HG02943 (cell line): ENCODE measurements around the gene H2BW2.
"Not testable (repeated sequence)": the region's sequence is repeated elsewhere in the genome, so short reads cannot be mapped to it uniquely, and the experiment has no call there.

Experiments used
- ATAC-seq: cut with Tn5 transposase; IDR thresholded peaks from one replicate; pipeline ENCODE4 v1.9.1; 2021; ENCODE audit warnings: mild to moderate bottlenecking, low read depth, moderate library complexity; ENCODE audit not compliant: unreplicated experiment

H2BW2 gene

DNA sequence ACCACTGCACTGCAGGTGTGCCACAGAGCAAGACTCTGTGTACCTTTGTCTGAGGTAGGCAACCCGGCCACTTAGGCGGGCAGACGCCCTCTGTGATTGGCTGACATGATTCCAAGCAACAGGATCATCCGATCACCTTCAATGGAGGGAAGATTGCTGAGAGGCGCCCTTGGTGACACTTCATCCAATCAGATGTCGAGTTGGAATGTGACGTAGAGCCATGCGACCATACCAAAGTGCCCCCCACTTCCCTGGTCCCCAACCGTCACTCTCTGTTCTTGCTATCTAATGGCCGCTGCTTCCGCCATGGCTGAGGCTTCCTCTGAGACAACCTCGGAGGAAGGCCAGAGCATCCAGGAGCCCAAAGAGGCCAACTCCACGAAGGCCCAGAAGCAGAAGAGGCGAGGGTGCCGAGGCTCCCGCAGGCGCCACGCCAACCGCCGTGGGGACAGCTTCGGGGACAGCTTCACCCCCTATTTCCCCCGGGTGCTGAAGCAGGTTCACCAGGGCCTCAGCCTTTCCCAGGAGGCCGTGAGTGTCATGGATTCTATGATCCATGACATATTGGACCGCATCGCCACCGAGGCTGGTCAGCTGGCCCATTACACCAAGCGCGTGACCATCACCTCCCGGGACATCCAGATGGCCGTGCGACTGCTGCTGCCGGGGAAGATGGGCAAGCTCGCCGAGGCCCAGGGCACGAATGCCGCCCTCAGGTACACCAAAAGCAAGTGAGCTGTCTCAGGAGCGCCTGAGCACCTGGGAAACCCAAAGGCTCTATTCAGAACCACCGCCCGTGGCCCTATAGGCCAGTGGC, at the start of gene H2BW2:
H2BW2 (plus strand) TSS at position 268 of the 817 bp plus-strand sequence; CDS start at position 307, 39 bp downstream.
- ATAC-seq = no peak

DNA sequence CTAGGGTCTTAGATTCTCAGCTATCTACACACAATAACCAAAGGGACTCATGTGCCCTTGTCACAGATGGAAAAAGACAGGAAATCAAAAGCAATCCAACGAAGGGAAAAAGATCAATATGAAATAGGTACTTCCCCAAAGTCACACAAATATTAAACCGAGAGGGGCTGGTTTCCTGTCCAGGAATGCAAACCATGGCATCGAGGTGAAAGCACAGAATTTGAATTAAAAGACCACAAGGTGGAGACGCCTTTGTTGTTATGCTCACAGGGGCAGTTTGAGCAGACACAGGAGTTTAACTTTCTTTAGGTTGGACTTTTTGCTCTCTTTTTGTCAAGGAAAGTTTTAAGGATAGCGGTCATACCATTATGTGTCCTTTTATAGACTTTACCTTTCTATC, 40.5 kb upstream of the H2BW2 start:
- peak; percentile 79 for ATAC-seq

DNA sequence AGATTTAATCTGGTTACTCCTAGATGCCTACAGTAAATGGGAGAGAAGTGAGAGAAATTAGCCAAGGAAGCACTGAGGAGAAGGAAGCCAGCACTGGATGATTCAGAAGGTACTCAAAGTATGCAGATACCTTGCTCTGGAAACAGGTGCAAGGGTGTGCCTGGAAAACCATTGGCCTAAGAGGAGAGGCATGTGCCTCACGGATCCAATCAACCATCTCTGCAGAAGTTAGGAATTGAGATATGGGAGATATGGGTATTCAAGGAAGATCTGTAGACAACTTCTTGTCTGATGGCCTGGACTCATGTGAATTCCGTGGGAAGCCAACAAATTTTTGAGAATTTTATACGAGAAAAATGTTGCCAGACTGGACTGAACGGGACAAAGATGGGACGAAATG, 30.9 kb upstream of the H2BW2 start:
- ATAC-seq = no peak

DNA sequence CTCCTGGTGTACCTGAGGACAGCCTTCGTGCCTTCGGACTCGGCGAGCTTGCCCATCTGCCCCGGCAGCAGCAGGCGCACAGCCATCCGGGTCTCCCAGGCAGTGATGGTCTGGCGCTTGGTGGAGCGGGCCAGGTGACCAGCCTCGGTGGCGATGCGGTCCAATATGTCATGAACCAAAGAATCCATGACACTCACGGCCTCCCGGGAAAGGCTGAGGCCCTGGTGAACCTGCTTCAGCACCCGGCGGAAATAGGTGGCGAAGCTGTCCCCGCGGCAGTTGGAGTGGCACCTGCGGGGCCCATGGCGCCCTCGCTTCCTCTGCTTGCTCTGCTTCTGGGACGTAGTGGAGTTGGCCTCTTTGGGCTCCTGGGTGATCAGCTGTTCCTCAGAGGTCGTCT, 26.6 kb upstream of the H2BW2 start:
- ATAC-seq = no peak

DNA sequence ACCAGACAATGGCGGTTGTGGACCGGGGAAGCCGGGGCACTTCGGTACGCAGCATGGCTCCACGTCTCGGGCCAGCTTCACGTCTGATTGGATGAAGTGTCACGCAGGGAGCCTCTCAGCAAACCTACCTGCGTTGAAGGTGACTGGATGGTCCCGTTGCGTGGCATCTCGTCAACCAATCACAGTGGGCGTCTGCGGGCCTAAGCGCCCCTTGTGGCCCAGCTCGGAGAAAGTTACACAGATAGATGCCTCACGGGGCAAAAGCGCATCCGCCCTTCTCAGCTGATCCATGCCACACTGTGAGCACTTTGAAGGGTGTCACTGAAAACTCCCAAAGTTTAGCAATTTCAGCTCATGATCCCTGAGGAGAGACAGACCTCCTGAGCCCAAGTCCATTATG, 26.1 kb upstream of the H2BW2 start, which contains the start of gene H2BW1:
H2BW1 (minus strand) TSS at position 103 of the 400 bp plus-strand sequence. CDS start 132 bp downstream, outside the sequence.
- ATAC-seq = no peak

DNA sequence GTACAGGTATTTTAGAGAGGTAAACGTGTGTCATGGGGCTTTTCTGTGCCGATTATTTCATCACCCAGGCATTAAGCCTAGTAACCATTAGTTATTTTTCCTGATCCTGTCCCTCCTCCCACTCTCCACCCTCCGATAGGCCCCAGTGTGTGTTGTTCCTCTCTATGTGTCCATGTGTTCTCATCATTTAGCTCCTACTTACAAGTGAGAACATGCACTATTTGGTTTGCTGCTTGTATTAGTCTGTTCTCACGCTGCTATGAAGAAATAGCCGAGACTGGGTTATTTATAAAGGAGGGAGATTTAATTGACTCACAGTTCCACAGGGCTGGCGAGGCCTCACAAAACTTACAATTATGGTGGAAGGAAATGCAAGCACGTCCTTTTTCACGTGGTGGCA, 24.2 kb upstream of the H2BW2 start:
- not testable (repeated sequence) for ATAC-seq

DNA sequence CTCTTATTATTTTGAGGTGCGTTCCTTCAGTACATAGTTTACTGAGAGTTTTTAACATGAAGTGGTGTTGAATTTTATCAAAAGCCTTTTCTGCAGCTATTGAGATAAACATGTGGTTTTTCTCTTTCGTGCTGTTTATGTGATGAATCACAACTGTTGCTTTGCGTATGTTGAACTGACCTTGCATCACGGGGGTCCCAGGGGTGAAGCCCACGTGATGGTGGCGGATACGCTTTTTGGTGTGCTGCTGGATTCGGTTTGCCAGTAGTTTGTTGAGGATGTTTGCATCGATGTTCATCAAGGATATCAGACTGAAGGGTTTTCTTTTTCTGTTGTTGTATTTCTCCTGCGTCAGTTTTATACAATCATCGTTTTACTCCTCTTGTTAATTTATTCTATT, 21.6 kb upstream of the H2BW2 start:
- ATAC-seq = no peak

DNA sequence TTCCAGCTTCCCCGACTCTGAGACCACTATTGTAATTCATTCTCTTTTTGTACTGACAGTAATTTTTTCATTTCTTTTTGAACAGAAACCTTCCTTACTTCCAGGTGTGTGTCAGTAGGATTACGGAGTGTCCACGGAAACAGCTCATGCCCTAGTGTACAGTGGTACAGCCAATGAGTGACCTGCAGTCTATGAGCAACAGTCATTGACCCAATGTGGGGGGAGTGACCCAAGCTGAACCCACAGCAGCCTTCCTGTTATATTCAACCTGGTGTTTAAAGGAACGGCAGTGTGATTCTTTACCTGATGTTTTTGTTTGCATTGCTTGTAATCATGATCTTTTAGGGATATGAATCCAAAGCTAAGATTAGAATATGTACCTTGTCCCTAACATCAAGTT, 1.2 kb downstream of the H2BW2 start:
- ATAC-seq = no peak

DNA sequence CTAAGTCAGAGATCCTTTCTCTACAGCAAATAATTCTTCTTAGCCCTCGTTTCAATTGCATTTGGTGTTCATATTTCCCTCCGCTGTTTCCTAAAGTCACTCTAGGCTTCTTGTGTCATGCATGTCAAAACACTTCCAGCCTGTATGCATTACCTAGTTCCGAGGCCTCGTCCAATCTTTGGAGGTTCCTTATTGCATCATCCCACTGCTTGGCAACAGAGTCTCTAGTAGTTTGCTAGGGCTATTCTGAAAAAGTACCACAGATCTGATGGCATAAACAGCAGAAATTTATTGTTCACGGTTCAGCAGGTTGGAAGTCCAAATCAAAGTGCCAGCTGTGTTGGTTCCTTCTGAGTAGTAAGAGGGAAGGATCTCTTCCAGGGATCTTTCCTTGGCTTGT, 5.9 kb downstream of the H2BW2 start:
- ATAC-seq = no peak

DNA sequence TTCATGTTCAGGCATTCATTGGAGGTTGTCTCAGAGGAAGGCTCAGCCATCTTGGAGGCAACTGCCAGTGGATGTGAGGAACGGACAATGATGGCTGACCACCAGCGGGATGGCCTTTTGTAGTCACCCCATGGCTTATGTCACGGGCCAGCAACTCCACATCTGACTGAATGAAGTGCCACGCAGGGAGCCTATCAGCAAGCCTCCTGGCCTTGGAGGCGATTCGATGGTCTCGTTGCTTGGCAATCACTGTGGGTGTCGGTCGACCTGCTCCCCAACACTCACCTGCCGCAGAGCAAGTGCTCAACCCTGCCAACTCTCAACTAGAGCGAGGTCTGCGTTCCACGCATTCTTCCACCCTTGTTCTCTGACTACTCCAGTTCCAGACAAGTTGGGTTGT, 7.4 kb downstream of the H2BW2 start:
- ATAC-seq = no peak

DNA sequence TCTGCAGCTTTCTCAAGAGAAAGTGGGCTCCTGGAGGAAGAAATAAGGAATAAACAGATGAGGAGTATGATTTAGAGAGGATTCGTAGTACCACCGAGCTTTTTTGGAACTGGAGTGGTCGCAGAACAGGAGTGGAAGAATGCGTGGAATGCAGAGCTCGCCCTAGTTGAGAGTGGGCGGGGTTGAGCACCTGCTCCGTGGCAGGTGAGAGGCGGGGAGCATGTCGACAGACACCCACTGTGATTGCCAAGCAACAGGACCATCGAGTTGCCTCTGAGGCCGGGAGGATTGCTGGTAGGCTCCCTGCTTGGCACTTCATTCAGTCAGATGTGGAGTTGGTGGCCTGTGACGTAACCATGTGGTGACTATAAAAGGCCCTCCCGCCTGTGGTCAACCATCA, 15.2 kb downstream of the H2BW2 start:
- ATAC-seq = not testable (repeated sequence)

DNA sequence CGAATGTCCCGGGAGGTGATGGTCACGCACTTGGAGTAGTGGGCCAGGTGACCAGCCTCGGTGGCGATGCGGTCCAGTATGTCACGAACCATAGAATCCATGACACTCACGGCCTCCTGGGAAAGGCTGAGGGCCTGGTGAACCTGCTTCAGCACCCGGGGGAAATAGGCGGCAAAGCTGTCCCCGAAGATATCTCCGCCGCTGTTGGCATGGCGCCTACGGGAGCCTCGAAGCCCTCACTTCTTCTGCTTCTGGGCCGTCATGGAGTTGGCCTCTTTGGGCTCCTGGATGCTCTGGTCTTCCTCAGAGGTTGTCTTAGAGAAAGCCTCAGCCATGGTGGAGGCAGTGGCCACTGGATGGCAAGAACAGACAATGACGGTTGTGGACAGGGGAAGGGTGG, 22.9 kb downstream of the H2BW2 start:
- not testable (repeated sequence) for ATAC-seq

DNA sequence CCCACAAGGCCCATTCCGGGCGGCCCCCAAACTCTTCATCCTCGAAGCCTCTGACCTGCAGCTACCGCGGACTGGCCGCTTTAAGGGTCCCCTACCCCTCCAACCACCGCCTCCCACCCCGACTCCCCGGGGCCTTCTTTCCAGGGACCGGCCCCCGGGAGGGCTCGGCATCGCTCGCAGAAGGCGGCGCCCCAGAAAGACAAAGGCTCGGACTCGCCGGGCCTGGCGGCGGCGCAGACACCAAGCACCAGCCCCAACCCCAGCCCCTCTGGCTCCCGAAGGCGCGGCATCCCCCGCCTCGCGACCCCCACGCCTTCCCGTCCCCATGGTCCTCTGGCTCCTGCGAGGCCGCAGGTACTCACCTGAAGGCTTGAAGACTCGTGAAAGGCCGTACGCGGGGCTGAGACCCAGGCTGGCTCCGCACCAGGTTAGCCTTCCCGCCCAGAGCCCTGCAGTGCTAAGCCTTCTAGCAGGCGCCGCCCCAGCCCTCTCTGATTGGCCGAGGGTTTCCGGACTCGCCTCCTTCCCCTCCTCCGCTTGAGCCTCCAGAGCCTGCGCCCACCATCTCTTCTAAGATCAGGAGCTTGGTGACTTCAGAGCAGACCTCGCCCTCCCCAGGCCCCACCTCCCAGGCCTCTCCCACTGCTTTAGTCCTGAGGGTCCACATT, 36.2 kb downstream of the H2BW2 start, which contains the start of gene TMSB15C:
TMSB15C (minus strand) TSS at position 459 of the 668 bp plus-strand sequence.
- ATAC-seq = peak; percentile 90

DNA sequence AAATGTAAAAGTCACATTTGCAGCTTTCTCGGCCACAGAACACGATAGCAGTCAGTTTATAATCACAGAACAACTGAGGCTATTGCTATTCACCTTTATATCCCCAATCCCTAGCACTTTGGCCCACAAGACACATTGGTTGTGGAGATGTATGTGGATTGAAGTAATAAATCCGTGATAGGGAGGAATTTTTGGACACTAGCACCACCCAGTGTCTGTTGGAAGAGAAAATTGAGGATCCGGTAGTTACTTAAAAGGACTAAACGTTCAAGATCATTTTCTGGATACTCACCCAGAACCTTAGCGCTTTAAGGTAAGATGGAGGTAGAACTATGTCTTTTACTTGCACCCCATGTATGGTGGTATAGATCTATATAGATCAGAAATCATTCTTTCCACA, 38.1 kb downstream of the H2BW2 start:
- ATAC-seq = not testable (repeated sequence)

DNA sequence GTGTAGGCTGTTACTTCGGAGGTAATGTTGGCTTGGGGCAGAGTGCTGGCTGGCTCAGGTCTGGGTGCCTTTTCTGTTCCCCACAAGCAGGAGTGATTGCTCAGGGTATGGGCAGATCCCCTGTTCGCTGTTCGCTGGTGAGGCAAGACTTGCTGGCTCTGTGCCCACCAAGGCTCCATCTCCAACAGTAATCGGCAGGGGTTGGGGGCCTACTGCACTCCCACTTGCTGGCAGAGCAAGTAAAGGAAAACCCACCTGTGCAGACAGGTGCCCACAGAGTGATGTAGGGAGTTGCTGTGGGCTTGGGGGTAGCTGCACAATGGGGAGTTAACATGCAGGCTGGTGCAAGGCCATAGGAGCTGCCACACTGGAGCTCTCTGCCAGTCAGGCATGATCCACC, 44.3 kb downstream of the H2BW2 start:
- ATAC-seq = no peak

DNA sequence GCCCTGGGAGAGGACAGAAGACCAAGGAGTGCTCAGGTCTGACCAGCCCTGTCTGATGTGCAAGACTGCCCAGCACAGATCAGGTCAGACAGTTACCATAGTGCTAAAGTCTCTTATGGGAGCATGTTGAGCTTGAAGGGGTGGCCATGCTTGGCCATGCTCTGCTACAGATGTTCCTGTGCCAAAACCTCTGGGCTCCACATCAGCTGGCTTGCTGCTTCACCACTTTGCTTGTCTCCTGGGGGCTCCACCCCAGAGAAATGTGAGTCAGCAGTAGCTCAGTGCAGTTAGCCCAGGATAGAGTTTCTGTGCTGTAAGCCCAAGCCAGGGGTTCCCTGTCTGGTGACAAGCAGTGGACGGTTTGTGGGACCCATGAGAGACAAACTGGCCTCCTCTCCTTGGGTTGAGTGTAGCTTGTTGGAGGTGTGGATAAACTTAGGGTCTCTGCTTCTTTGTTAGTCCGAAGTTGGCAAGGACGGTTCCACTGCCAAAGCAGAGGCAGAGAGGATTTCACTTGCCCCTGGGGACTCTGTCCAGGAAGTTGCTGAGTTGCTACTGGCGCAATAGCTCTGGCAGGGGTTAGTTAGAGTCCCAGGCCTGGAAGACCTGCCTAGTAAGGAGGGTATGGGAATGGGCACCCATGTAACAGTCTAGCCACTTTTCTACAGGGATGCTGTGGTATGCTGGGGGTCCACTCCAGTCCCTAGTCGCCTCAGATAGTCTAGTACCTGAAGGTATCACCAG, 45.0 kb downstream of the H2BW2 start:
- no peak for ATAC-seq

DNA sequence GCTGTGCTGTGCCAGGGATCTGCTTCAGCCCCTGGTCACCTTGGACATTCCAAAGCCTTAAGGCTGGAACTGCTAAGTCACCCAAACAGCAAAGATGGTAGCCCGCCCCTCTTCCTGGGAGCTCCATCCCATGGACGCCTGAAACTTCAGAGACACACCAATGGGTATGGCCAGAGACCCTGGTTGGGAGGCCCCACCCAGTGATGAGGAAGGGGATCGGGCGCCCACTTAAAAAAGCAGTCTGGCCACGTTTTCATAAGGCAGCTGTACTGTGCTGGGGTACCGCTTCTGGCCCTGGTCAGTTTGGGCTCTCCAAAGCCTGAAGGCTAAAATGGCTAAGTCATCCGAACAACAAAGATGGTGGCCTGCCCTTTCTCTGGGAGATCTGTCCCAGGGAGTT, 45.7 kb downstream of the H2BW2 start:
- no peak for ATAC-seq

DNA sequence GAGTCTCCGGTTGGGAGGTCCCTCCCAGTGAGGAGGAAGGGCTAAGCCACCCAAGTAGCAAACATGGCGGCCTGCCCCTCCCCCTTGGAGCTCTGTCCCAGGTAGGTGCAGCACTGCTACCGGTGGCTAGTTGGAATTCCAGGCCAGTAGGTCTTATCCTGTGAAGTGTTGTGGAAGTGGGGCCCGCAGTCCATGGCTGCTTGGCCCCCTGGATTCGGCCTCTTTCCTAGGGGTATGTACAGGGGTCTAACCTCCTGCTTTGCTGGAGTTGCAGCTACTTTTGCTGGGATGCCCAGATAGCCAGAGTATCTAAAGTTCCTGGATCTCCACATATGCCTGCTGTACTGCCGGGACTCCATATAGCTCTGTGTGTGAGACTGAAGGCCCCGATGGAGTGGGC, 46.2 kb downstream of the H2BW2 start:
- ATAC-seq = no peak
